ENCODE measurements around the gene GAL3ST2.
"Not testable (repeated sequence)": the region's sequence is repeated elsewhere in the genome, so short reads cannot be mapped to it uniquely, and the experiment has no call there.

The GAL3ST2 gene

GRCh38 chr2:241748468-241749256 is 28.0 kb upstream of the GAL3ST2 start:
- no peak for DNase-seq (ENCODE audit: low spot score)

GRCh38 chr2:241750076-241750840 is 26.4 kb upstream of the GAL3ST2 start:
- DNase-seq (ENCODE audit: low spot score) = no peak

GRCh38 chr2:241751152-241751551 is 25.5 kb upstream of the GAL3ST2 start:
- DNase-seq (ENCODE audit: low spot score) = no peak

- no peak for DNase-seq (ENCODE audit: low spot score)
These were observed 24.8 kb upstream of the GAL3ST2 start for GRCh38 chr2:241751776-241752175.

GRCh38 chr2:241752253-241752652 is 24.4 kb upstream of the GAL3ST2 start:
- no peak for DNase-seq (ENCODE audit: low spot score)

GRCh38 chr2:241752689-241753276 is 23.8 kb upstream of the GAL3ST2 start:
- DNase-seq (ENCODE audit: low spot score) = no peak

- DNase-seq (ENCODE audit: low spot score) = no peak
These were observed 23.1 kb upstream of the GAL3ST2 start for GRCh38 chr2:241753493-241753892.

- DNase-seq (ENCODE audit: low spot score) = no peak
These were observed 22.6 kb upstream of the GAL3ST2 start for GRCh38 chr2:241754042-241754441.

- DNase-seq (ENCODE audit: low spot score) = no peak
These were observed 21.5 kb upstream of the GAL3ST2 start for GRCh38 chr2:241755166-241755565.

- DNase-seq (ENCODE audit: low spot score) = no peak
These were observed 20.8 kb upstream of the GAL3ST2 start for GRCh38 chr2:241755777-241756176.

GRCh38 chr2:241759067-241759807 is 17.4 kb upstream of the GAL3ST2 start:
- no peak for DNase-seq (ENCODE audit: low spot score)

- DNase-seq (ENCODE audit: low spot score) = not testable (repeated sequence)
These were observed 16.7 kb upstream of the GAL3ST2 start for GRCh38 chr2:241759893-241760292.

GRCh38 chr2:241760301-241760771 is 16.3 kb upstream of the GAL3ST2 start:
- peak; percentile 3 for DNase-seq (ENCODE audit: low spot score)

- DNase-seq (ENCODE audit: low spot score) = peak; percentile 5
These were observed 14.2 kb upstream of the GAL3ST2 start for GRCh38 chr2:241762321-241762932.

GRCh38 chr2:241762933-241763369 is 13.7 kb upstream of the GAL3ST2 start:
- peak; percentile 12 for DNase-seq (ENCODE audit: low spot score)

GRCh38 chr2:241763551-241764274 is 12.9 kb upstream of the GAL3ST2 start:
- DNase-seq (ENCODE audit: low spot score) = no peak

- DNase-seq (ENCODE audit: low spot score) = peak; percentile 18
These were observed 12.1 kb upstream of the GAL3ST2 start for GRCh38 chr2:241764275-241765241.

- peak; percentile 25 for DNase-seq (ENCODE audit: low spot score)
These were observed 9.0 kb upstream of the GAL3ST2 start for GRCh38 chr2:241767464-241768250.

- DNase-seq (ENCODE audit: low spot score) = peak; percentile 19
These were observed 8.3 kb upstream of the GAL3ST2 start for GRCh38 chr2:241768251-241768711.

All from D341Med (cell line).